Measurements from ENCODE around the gene ADGRA3.
A peak's percentile ranks its signal among the peaks of the same experiment; 100 is the strongest.

ADGRA3 gene

DNA sequence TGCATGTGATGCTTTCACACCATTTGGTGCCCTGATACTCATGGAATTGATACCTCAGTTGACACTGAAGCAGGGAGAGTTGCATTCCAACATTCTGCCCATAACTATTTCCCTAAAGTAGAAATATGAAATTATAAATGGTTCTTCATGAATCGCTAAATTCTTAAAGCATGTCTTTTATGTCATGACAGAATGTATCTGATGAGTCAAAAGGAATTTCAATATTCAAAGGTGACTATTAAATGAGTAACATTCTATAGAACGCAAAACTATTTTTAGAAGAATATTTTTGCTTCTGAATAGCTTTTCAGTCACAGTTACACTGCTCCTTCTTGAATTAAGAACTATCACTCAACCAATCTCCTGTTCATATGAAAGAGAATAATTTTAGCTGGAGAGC, 152.8 kb downstream of the ADGRA3 start:
- TF ChIP-seq, protein P1, sequence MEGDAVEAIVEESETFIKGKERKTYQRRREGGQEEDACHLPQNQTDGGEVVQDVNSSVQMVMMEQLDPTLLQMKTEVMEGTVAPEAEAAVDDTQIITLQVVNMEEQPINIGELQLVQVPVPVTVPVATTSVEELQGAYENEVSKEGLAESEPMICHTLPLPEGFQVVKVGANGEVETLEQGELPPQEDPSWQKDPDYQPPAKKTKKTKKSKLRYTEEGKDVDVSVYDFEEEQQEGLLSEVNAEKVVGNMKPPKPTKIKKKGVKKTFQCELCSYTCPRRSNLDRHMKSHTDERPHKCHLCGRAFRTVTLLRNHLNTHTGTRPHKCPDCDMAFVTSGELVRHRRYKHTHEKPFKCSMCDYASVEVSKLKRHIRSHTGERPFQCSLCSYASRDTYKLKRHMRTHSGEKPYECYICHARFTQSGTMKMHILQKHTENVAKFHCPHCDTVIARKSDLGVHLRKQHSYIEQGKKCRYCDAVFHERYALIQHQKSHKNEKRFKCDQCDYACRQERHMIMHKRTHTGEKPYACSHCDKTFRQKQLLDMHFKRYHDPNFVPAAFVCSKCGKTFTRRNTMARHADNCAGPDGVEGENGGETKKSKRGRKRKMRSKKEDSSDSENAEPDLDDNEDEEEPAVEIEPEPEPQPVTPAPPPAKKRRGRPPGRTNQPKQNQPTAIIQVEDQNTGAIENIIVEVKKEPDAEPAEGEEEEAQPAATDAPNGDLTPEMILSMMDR (IDR thresholded peaks at IDR 0.05; ENCODE audit: borderline replicate concordance, control extremely low read depth, extremely low read depth, insufficient read depth, missing control alignments) = no peak
- no peak for DNase-seq (ENCODE audit: low spot score)
- in situ Hi-C loops (cut with MboI; ENCODE audit: low sequenced_read_pairs, unreplicated experiment) = no loop called here

DNA sequence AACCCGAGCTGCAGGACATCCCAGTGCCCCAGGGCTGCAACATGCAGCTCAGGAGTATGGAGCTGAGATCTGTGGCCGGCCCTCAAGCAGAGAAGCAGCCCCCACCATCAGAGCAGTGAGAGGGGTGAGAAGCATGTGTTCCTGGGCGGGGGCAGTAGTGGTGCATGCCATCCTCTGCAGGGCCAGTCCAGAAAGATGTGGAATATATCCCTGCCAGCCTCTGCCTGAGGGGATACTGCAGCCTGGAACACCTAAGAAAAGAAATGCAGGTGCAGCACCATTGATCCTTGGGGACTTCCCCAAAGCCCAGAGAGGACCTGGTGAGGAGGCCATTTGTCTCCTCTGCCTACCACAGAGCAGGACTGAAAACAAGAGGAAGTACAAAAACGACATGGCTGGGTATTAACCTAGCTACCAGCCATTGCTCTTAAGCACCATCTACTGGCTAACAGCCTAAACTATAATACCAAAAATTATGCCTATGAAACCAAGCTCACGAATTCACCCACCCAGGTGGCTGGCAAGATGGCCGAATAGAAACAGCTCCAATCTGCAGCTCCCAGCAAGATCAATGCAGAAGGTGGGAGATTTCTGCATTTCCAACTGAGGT, 158.8 kb downstream of the ADGRA3 start:
- in situ Hi-C loops (cut with MboI; ENCODE audit: low sequenced_read_pairs, unreplicated experiment) = no loop called here
- peak; percentile 4 for DNase-seq (ENCODE audit: low spot score)
- TF ChIP-seq, protein P1 (IDR thresholded peaks at IDR 0.05; ENCODE audit: borderline replicate concordance, control extremely low read depth, extremely low read depth, insufficient read depth, missing control alignments) = no peak

DNA sequence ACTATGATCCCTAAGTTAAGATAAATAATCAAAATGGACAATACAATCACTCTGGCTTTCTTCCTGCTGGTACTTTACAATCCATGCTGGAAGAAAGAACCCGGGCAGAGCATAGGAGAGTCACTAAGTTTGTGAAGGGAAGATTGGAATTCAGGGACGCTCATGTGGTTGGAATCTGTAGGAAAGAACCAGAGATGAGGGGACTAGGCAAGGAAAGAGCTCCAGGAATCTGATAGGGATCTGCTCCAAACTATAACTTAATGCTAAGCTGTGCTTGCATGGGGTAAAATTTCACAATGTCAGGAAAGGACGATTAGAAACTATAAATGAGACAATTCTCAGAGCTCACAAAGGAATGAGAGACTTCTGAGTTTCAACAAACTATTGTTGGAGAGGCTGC, 167.5 kb downstream of the ADGRA3 start:
- no peak for DNase-seq (ENCODE audit: low spot score)
- TF ChIP-seq, protein P1 (IDR thresholded peaks at IDR 0.05; ENCODE audit: borderline replicate concordance, control extremely low read depth, extremely low read depth, insufficient read depth, missing control alignments) = no peak

DNA sequence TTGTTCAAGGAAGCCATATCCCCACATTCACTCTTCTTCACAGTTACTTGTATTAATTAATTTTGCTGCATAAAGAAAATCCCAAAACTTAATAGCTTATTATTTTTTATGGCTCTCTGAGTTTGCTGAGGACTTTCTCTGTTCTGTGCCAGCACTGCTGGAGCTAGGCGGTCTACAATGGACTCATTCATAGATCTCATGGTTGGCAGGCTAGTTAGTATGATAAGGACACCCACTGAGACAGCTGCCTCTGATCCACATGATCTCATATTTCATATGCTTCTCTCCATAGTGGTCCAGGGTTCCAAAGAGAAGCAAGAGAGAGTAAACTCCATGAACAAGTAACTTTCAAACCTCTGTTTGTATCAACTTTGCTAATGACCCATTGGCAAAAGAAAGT, 170.2 kb downstream of the ADGRA3 start:
- DNase-seq (ENCODE audit: low spot score) = no peak
- in situ Hi-C loops (cut with MboI; ENCODE audit: low sequenced_read_pairs, unreplicated experiment) = no loop called here
- TF ChIP-seq, protein P1 (IDR thresholded peaks at IDR 0.05; ENCODE audit: borderline replicate concordance, control extremely low read depth, extremely low read depth, insufficient read depth, missing control alignments) = no peak

More for the DNA sequence above, 167.5 kb downstream of the ADGRA3 start:
- in situ Hi-C loops (cut with MboI; ENCODE audit: low sequenced_read_pairs, unreplicated experiment) = no loop called here

DNA sequence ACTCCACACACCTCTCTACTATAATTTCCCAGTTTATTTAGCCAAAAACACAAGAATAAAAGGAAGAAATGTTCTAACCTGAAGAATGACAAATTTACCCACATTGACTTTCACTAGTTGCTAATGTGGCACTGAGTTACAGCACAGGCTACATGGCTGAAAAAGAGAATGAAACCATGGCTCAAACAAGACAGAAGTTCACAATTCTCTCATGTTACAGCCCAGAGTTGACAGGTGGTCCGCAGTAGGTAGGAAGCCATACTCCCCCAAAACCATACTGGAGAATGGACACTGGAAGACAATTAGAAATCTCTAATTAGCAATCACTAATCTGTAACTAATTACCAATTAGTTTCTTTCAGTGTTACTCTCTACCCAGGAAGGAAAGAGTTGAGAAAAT, 170.8 kb downstream of the ADGRA3 start:
- DNase-seq (ENCODE audit: low spot score) = no peak
- in situ Hi-C loops (cut with MboI; ENCODE audit: low sequenced_read_pairs, unreplicated experiment) = no loop called here
- TF ChIP-seq, protein P1 (IDR thresholded peaks at IDR 0.05; ENCODE audit: borderline replicate concordance, control extremely low read depth, extremely low read depth, insufficient read depth, missing control alignments) = no peak

DNA sequence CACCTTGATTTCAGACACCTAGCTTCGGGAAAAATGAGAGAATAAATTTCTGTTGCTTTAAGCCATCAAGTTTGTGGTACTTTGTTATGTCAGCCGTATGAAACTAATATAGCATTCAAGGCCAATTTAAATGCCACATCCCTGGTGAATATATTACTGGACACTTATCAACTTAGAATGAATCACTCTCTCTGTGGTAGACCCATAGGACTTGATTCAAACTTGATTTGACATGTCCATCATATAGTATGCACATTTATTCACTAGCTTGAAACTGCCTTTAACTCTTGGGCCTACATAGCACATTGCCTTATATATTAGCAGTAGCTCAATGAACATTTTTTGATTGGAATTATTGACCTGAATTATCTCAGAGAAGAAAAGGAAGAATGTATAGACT, 172.3 kb downstream of the ADGRA3 start:
- in situ Hi-C loops (cut with MboI; ENCODE audit: low sequenced_read_pairs, unreplicated experiment) = no loop called here
- DNase-seq (ENCODE audit: low spot score) = no peak
- TF ChIP-seq, protein P1 (IDR thresholded peaks at IDR 0.05; ENCODE audit: borderline replicate concordance, control extremely low read depth, extremely low read depth, insufficient read depth, missing control alignments) = no peak
